ENCODE measurements around the gene RESP18. TPM values are rescaled to one million over a fixed set of nuclear protein-coding genes. Genes with fewer than 3 reads are reported as not detected.

RESP18 gene
- total and polyA plus RNA-seq, 7 donors, result not detected

- WGBS, 2 donors, result 21 to 36% methylated on average over 2 of the region's 2 CpGs
- Histone ChIP-seq H3K27ac (peak overlapping the region; percentile 44 to 59 (median 46)), H3K36me3 (peaks cover 3 to 17% (median 12%) of the 10 kb centered on the region in 4 donors), H3K4me3 (no peak overlapping the region), H3K9me3 (no peaks in the 10 kb centered on the region), H3K27me3 (no peaks in the 10 kb centered on the region), H3K4me1 (peaks cover 0 to 13% (median 10%) of the 10 kb centered on the region in 4 donors)
- intact Hi-C loops (cut with DNase I), result no loop called here
- TF ChIP-seq CTCF (IDR thresholded peaks at IDR 0.05) (no peak), POLR2AphosphoS5 (IDR thresholded peaks at IDR 0.05) (no peak), EP300 (IDR thresholded peaks at IDR 0.05) (no peak)
- DNase-seq, result peak; percentile 75
Observed at GRCh38 chr2:219369447-219369861, 36.9 kb upstream of the RESP18 start.

GRCh38 chr2:219368690-219369191, 36.2 kb upstream of the RESP18 start:
- H3K4me3 ChIP-seq, result no peak overlapping the region
- peak overlapping the region; percentile 45 to 59 (median 52) for H3K27ac ChIP-seq
- no peak for DNase-seq
- peaks cover 0 to 13% (median 10%) of the 10 kb centered on the region in 4 donors for H3K4me1 ChIP-seq
- H3K9me3 ChIP-seq, result no peaks in the 10 kb centered on the region
- H3K27me3 ChIP-seq, result no peaks in the 10 kb centered on the region
- 24 to 58% methylated on average over 3 of the region's 3 CpGs for WGBS, 2 donors
- intact Hi-C loops (cut with DNase I), result no loop called here
- TF ChIP-seq POLR2AphosphoS5 (IDR thresholded peaks at IDR 0.05) (no peak), CTCF (IDR thresholded peaks at IDR 0.05) (no peak), POLR2A (IDR thresholded peaks at IDR 0.05) (no peak), EP300 (IDR thresholded peaks at IDR 0.05) (no peak)
- H3K36me3 ChIP-seq, result peaks cover 0 to 9% (median 5%) of the 10 kb centered on the region in 4 donors

- Histone ChIP-seq H3K4me3 (no peak overlapping the region), H3K27me3 (peaks cover 11 to 28% (median 16%) of the 10 kb centered on the region in 3 donors), H3K27ac (peak overlapping the region in 1 of 4 donors; percentile 34), H3K4me1 (peaks cover 0 to 21% (median 15%) of the 10 kb centered on the region in 4 donors), H3K9me3 (no peaks in the 10 kb centered on the region), H3K36me3 (no peaks in the 10 kb centered on the region)
- peak; percentile 82 for DNase-seq
- TF ChIP-seq POLR2AphosphoS5 (IDR thresholded peaks at IDR 0.05), result peak in 2 of 4 donors; percentile 13 to 50
- TF ChIP-seq CTCF (IDR thresholded peaks at IDR 0.05), result no peak
- WGBS, 2 donors, result 60 to 71% methylated on average over 3 of the region's 3 CpGs
- intact Hi-C loops (cut with DNase I), result no loop called here
Observed at GRCh38 chr2:219362524-219363164, 30.1 kb upstream of the RESP18 start.

GRCh38 chr2:219362072-219362471, 29.5 kb upstream of the RESP18 start:
- H3K27ac ChIP-seq, result no peak overlapping the region
- H3K9me3 ChIP-seq, result no peaks in the 10 kb centered on the region
- intact Hi-C loops (cut with DNase I), result no loop called here
- no peak overlapping the region for H3K4me3 ChIP-seq
- peaks cover 0 to 21% (median 15%) of the 10 kb centered on the region in 4 donors for H3K4me1 ChIP-seq
- TF ChIP-seq POLR2AphosphoS5 (IDR thresholded peaks at IDR 0.05), result no peak
- TF ChIP-seq POLR2A (IDR thresholded peaks at IDR 0.05), result no peak
- TF ChIP-seq CTCF (IDR thresholded peaks at IDR 0.05), result no peak
- no peak for TF ChIP-seq EP300 (IDR thresholded peaks at IDR 0.05)
- H3K36me3 ChIP-seq, result no peaks in the 10 kb centered on the region
- peaks cover 11 to 34% (median 16%) of the 10 kb centered on the region in 3 donors for H3K27me3 ChIP-seq
- DNase-seq, result no peak
- WGBS, 2 donors, result 92 to 94% methylated on average over 5 of the region's 5 CpGs

Data from sigmoid colon (tissue), 7 donors.